ENCODE results near the gene PDLIM1.

GRCh38 chr10:95273393-95274312, 17.1 kb downstream of the PDLIM1 start:
- TF ChIP-seq POLR2A (IDR thresholded peaks at IDR 0.05; ENCODE audit: low read length) (no peak), GATA1 (IDR thresholded peaks at IDR 0.05; ENCODE audit: low read depth, low read length) (no peak)
